GM03348 (cell line): ENCODE data around the gene GRM7.

ENCODE experiments used
- DNase-seq: peaks from one replicate; pipeline ENCODE4 v3.0.0; 2012; ENCODE audit warnings: low spot score

Gene GRM7

GRCh38 chr3:7146529-7146928 is 285.6 kb downstream of the GRM7 start:
- no peak for DNase-seq

GRCh38 chr3:7158516-7158915 is 297.6 kb downstream of the GRM7 start:
- no peak for DNase-seq

GRCh38 chr3:7160689-7161088 is 299.8 kb downstream of the GRM7 start:
- no peak for DNase-seq

- DNase-seq, result no peak
These were observed 305.5 kb downstream of the GRM7 start for GRCh38 chr3:7166460-7166859.

GRCh38 chr3:7171493-7171892 is 310.6 kb downstream of the GRM7 start:
- no peak for DNase-seq

- no peak for DNase-seq
These were observed 312.1 kb downstream of the GRM7 start for GRCh38 chr3:7172996-7173395.

- DNase-seq, result no peak
These were observed 327.6 kb downstream of the GRM7 start for GRCh38 chr3:7188551-7188950.

- DNase-seq, result no peak
These were observed 329.2 kb downstream of the GRM7 start for GRCh38 chr3:7190095-7190494.

- DNase-seq, result no peak
These were observed 332.4 kb downstream of the GRM7 start for GRCh38 chr3:7193269-7193668.

- DNase-seq, result no peak
These were observed 333.3 kb downstream of the GRM7 start for GRCh38 chr3:7194071-7194835.

GRCh38 chr3:7195934-7196333 is 335.0 kb downstream of the GRM7 start:
- DNase-seq, result no peak

- no peak for DNase-seq
These were observed 340.9 kb downstream of the GRM7 start for GRCh38 chr3:7201784-7202183.

- DNase-seq, result no peak
These were observed 343.3 kb downstream of the GRM7 start for GRCh38 chr3:7203969-7204847.

GRCh38 chr3:7204848-7205156 is 343.9 kb downstream of the GRM7 start:
- DNase-seq, result no peak

GRCh38 chr3:7205535-7205934 is 344.6 kb downstream of the GRM7 start:
- no peak for DNase-seq

GRCh38 chr3:7205962-7206361 is 345.0 kb downstream of the GRM7 start:
- no peak for DNase-seq

GRCh38 chr3:7207125-7207524 is 346.2 kb downstream of the GRM7 start:
- no peak for DNase-seq

- no peak for DNase-seq
These were observed 347.0 kb downstream of the GRM7 start for GRCh38 chr3:7207928-7208327.

- DNase-seq, result no peak
These were observed 348.2 kb downstream of the GRM7 start for GRCh38 chr3:7209098-7209497.

- DNase-seq, result no peak
These were observed 350.8 kb downstream of the GRM7 start for GRCh38 chr3:7211740-7212139.

GRCh38 chr3:7215706-7216105 is 354.8 kb downstream of the GRM7 start:
- DNase-seq, result no peak

- DNase-seq, result no peak
These were observed 365.5 kb downstream of the GRM7 start for GRCh38 chr3:7226393-7226792.

- no peak for DNase-seq
These were observed 377.8 kb downstream of the GRM7 start for GRCh38 chr3:7238565-7239295.
